NOMO-1 treated with DMSO at 0.1 percent for 48 hours (cell line): Measurements from ENCODE around the gene ZSCAN26.

Source experiments
- DNase-seq: peaks from one replicate; lab custom pipeline; 2025; ENCODE audit not compliant: unreplicated experiment; lab: John Stamatoyannopoulos, UW

Gene ZSCAN26

GRCh38 chr6:28266962-28267694 is at the start of gene ZSCAN26:
ZSCAN26 (plus strand) TSS chr6:28267143; CDS start chr6:28271920, 4,777 bp downstream.
- DNase-seq = peak; percentile 72

DNA sequence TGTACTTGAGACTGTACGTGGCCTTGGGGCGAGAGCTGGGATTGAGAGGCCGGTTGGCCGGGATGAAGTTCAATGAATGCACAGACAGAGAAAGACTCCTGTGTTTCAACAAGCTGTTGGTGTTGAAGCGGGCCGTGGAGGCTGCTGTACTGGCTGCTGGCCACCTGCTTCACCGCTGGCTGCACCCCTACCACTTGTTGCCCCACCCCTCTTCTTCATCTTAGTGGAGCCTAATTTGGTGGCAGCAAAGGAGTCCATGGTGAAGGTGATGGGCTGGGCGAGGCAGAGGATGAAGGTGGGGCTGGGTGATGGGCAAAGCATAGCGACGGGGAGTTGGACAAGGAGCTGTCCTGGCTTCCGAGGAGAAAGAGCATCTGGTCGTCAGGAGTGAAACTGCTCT is 49.1 kb upstream of the ZSCAN26 start:
- no peak for DNase-seq

- peak; percentile 43 for DNase-seq
These were observed 48.4 kb upstream of the ZSCAN26 start for GRCh38 chr6:28218312-28219248.

DNA sequence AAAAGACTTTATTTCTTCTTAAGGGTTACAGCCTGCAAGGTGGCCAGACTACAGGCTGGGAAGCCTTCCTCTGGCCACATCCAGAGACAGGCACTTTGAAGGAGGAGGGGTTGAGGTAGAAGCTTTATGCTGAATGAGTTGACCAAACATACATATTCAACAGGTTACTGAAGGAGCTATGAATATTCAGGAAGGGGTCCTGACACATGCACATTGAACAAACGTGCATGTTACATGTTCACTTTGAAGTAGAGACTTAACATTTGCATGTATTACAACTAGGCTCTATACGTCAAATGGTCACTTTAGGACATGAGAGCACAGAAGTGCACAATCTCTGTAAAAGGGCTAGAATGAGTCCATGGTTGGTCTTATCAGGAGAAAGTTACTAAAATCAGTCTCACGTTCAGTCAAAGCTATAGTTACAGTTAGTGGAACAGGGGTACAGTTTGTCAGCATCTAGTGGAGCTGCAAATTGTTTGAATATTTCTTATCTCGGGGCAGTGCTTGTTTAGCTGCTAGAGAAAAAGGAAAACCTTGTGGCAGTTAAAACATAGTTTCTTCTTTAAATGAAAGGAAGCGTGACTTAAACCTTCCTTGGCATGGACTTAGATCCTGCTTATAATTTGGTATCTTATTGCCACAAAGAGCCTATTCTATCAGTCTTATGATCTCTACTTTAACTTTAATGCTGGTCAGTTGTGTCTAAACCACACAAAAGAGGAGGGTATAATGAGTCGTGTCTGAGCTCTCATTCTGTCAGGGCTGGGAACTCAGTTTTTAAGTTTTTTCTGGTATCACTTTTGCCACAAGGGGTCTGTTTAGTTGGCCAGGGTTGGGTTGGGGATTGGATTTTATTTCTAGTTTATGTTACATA is 46.4 kb upstream of the ZSCAN26 start:
- no peak for DNase-seq

GRCh38 chr6:28224131-28225055 is 42.5 kb upstream of the ZSCAN26 start:
- no peak for DNase-seq

GRCh38 chr6:28225056-28225834 is 41.7 kb upstream of the ZSCAN26 start, which contains the start of gene ZSCAN9:
ZSCAN9 (plus strand) TSS chr6:28225275; CDS start chr6:28227085, 1,810 bp downstream.
- DNase-seq = peak; percentile 65

DNA sequence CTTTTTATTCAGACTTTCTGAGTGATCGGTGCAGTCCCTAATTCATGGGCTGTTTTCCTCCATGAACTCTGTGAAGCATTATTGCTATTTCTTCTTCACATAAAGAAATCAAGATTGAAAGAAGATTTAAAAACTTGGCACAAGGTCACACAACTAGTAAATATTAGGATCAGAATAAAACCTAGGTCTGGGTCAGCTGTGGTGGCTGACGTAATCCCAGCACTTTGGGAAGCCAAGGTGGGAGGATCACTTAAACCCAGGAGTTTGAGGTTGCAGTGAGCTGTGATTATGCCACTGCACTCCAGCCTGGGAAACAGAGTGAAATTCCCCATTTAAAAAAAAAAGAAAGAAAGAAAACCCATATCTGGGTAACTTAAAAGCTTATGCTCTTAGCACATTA is 40.5 kb upstream of the ZSCAN26 start:
- no peak for DNase-seq

GRCh38 chr6:28232785-28233184 is 34.2 kb upstream of the ZSCAN26 start:
- no peak for DNase-seq

GRCh38 chr6:28235912-28236452 is 31.0 kb upstream of the ZSCAN26 start:
- DNase-seq = peak; percentile 19

GRCh38 chr6:28239636-28240035 is 27.3 kb upstream of the ZSCAN26 start:
- DNase-seq = no peak

DNA sequence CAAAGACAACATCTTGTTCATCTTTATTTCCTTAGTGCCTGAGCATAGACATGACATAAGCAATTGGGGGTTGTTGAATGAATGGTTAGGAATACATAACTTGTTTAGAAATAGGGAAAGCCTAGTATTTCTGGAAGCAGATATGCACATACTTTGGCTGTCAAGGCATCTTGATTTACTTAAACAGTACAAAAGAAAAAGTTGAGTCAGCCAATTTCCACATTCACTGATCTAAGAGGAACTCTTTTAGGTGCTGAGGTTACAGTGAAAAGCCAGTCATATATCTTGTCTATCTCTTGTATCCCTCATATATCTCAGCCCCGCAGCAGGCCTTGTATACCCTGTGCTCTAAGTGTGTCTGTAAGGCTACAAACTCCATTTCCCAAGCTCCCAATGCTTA is 26.5 kb upstream of the ZSCAN26 start:
- DNase-seq = no peak

DNA sequence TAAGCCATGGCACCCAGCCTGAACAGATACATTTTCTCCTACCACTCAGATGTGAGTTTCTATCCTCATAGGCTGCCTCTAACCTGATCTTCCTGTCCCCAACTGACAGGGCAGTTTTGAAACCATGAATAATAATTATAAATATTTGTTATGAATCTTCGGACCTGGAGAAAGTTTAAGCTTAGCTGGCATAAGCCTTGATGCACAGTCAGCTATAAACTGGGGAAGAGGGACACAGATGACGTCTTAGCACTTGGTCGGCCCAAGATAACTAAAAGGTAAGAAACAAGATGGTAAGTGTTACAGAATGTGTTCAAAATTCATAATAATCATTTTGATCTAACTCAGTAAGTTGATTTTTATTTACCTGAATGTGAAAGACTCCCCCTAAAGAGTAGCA is 23.0 kb upstream of the ZSCAN26 start:
- DNase-seq = no peak

GRCh38 chr6:28245206-28245941 is 21.6 kb upstream of the ZSCAN26 start:
- DNase-seq = no peak

GRCh38 chr6:28248916-28249315 is 18.0 kb upstream of the ZSCAN26 start:
- no peak for DNase-seq

- DNase-seq = no peak
These were observed 16.2 kb upstream of the ZSCAN26 start for GRCh38 chr6:28250747-28251146.

GRCh38 chr6:28251661-28252008 is 15.3 kb upstream of the ZSCAN26 start:
- no peak for DNase-seq

- peak; percentile 77 for DNase-seq
These were observed 14.7 kb upstream of the ZSCAN26 start, which contains the start of gene ZKSCAN4 for GRCh38 chr6:28252009-28252975. ZKSCAN4 (minus strand) TSS chr6:28252269; CDS start chr6:28251980, 289 bp downstream.
